RWPE2 (cell line): ENCODE results near the gene MAX.
A peak's percentile ranks its signal among the peaks of the same experiment; 100 is the strongest.

Experiments used
- ATAC-seq: fragments of 200-7000 bp; cut with Tn5 transposase; 3 replicates; pipeline ENCODE4 v1.9.1; 2021; ENCODE audit warnings: low read depth
- DNase-seq: peaks from one replicate; pipeline ENCODE4 v3.0.0-alpha.2; 2020; ENCODE audit warnings: low spot score
- H3K27ac ChIP-seq: fragments of 450-650 bp; 2 replicates; pipeline ENCODE4 v1.5.1; 2017; ENCODE audit warnings: mild to moderate bottlenecking; ENCODE audit not compliant: poor library complexity, severe bottlenecking
- H3K27me3 ChIP-seq: fragments of 250-450 bp; sonication (Bioruptor Pico); 2 replicates; pipeline ENCODE4 v1.5.1; 2021; ENCODE audit warnings: mild to moderate bottlenecking, moderate library complexity; ENCODE audit not compliant: insufficient read depth, poor library complexity, severe bottlenecking
- H3K36me3 ChIP-seq: fragments of 250-450 bp; sonication (Bioruptor Pico); 2 replicates; pipeline ENCODE4 v1.5.1; 2020; ENCODE audit warnings: low read depth, mild to moderate bottlenecking, moderate library complexity
- H3K4me1 ChIP-seq: fragments of 250-450 bp; sonication (Bioruptor Pico); 2 replicates; pipeline ENCODE4 v1.5.1; 2021; ENCODE audit warnings: mild to moderate bottlenecking, moderate library complexity; ENCODE audit not compliant: insufficient read depth, poor library complexity, severe bottlenecking
- H3K4me3 ChIP-seq: fragments of 250-450 bp; sonication (Bioruptor Pico); 2 replicates; pipeline ENCODE4 v1.5.1; 2021; ENCODE audit warnings: mild to moderate bottlenecking, moderate library complexity; ENCODE audit not compliant: severe bottlenecking
- H3K9me3 ChIP-seq: fragments of 250-450 bp; sonication (Bioruptor Pico); 2 replicates; pipeline ENCODE4 v1.5.1; 2021; ENCODE audit warnings: mild to moderate bottlenecking, moderate library complexity; ENCODE audit not compliant: severe bottlenecking
- CTCF ChIP-seq: fragments of 450-650 bp; IDR thresholded peaks from one replicate; pipeline ENCODE4 v1.5.1; 2017; ENCODE audit warnings: mild to moderate bottlenecking, moderate library complexity; ENCODE audit not compliant: poor library complexity, severe bottlenecking

The MAX gene

DNA sequence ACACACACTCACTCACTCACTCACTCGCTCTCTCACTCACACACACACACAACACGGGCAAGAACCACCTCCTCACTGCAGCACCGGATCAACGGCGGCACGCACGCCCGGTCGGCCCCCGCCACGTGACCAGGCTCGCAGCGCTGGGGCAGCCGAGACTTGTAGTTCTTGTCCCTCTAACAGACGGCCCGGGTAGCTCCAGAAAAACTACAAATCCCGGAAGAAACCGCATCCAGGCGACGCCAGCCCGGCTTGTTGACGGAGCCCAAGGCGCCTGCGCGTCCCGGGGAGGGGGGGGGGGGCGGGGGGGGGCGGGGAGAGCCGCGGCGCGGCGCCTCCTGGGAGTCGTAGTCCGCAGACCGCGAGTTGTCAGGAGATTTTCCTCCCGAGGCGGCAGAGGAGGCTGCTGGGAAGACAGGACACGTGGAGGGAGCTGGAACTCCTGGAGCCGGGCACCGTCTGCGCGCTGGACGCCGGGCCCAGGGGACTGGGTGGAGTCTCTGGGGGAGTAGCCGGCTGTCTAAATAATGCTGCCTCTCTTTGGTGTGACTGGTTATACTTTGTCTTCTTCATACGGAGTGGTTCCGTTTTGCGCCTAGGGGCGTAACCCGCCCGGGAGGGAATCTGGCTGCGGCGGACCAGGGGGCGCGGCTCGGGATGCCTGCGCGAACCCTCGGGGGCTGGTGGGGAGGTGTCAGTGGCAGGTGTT is at the start of gene MAX:
Gene MAX (minus strand): TSS at position 77 of the 709 bp plus-strand sequence. CDS start 178 bp downstream, outside the sequence.
- H3K4me1 ChIP-seq = peaks cover 18% of the 10 kb centered on the region
- peak; percentile 99 for DNase-seq
- no peaks in the 10 kb centered on the region for H3K9me3 ChIP-seq
- peak within 1 kb of the TSS; percentile 63 for H3K27ac ChIP-seq
- ATAC-seq = peak; percentile 91
- peak within 1 kb of the TSS; percentile 75 for H3K4me3 ChIP-seq
- peaks cover 37% of the 10 kb centered on the region for H3K36me3 ChIP-seq
- no peak for TF ChIP-seq CTCF
- H3K27me3 ChIP-seq = no peaks in the 10 kb centered on the region

DNA sequence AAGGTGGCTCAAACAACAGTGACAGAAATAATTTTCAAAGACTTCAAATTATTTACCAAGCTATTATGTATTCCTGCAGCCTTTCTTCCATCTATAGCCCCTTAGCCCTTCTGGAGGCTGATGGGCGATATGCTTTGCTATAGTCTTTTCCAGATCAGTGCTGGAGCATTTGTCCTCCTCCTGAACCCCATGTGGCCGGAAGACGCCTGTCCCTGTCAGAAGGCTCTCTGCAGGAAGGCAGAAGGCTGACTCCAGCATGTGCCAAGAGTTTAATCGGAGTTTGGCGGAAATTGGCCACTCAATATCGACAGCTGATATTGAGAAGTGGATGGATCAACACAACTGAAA is 49.3 kb upstream of the MAX start:
- no peak for DNase-seq
- TF ChIP-seq CTCF = no peak
- H3K27ac ChIP-seq = no peak overlapping the region
- no peak for ATAC-seq
- H3K4me1 ChIP-seq = no peaks in the 10 kb centered on the region
- no peaks in the 10 kb centered on the region for H3K36me3 ChIP-seq
- H3K9me3 ChIP-seq = no peaks in the 10 kb centered on the region
- H3K27me3 ChIP-seq = no peaks in the 10 kb centered on the region
- no peak overlapping the region for H3K4me3 ChIP-seq

DNA sequence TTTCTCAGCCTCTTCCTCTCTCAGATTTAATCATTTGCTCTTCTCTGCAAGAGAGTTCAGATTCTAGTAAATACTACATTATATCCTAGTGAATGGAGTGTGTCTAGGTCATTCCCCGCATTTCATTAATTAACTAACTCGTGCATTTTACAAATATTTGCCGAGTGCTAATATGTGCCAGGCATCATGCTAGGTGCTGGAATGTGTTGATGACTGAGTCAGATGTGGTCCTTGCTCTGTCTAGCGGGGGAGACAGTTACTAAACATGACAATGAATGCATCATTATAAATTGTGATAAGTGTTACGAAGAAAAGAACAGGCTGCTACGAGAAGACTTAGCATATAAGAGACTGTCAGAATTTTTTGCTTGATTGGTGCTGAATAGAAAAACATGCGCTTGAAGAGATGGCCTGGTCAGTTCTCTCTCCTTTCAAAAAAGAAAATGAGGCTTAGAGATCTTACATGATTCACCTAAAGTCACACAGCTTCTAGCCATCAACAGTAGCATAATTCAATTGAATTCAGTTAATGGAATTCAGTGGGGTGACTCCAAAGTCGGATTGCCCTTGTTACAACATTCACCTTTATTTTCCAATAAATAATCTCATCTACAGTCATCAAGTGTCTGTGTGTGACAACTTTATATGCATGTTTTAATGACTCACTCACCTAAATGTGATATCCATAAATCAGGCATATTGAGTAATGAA is 48.7 kb upstream of the MAX start:
- Histone ChIP-seq H3K27ac (no peak overlapping the region), H3K36me3 (no peaks in the 10 kb centered on the region), H3K27me3 (no peaks in the 10 kb centered on the region), H3K4me3 (no peak overlapping the region), H3K4me1 (no peaks in the 10 kb centered on the region), H3K9me3 (no peaks in the 10 kb centered on the region)
- DNase-seq (no peak), ATAC-seq (no peak)
- TF ChIP-seq CTCF = no peak

GRCh38 chr14:65149116-65149515 is 46.8 kb upstream of the MAX start:
- Histone ChIP-seq H3K4me1 (no peaks in the 10 kb centered on the region), H3K27me3 (no peaks in the 10 kb centered on the region), H3K4me3 (no peak overlapping the region), H3K9me3 (no peaks in the 10 kb centered on the region), H3K36me3 (no peaks in the 10 kb centered on the region), H3K27ac (no peak overlapping the region)
- no peak for TF ChIP-seq CTCF
- ATAC-seq = no peak
- DNase-seq = no peak

DNA sequence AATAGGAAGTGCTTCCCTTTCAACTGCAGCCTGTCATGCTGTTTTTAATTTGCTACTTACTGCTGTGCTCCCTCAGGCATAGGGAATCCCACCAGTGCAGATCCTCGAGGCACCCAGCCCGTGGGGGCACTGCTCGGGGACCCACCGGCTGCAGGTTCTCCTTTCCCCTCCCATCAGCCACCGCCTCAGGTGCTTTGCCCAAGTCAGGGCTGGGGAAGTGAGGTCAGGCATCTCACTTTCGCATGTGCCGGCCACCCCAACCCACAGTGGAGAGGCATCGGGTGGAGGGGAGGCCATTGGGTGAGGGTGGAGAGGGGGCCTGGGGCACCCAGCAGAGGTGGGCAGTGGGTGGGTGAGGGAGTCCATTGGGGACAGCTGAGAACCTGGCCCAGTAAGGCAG is 41.9 kb upstream of the MAX start:
- H3K4me1 ChIP-seq = no peaks in the 10 kb centered on the region
- no peaks in the 10 kb centered on the region for H3K36me3 ChIP-seq
- no peak for ATAC-seq
- DNase-seq = no peak
- no peak overlapping the region for H3K4me3 ChIP-seq
- H3K27ac ChIP-seq = no peak overlapping the region
- no peak for TF ChIP-seq CTCF
- H3K9me3 ChIP-seq = no peaks in the 10 kb centered on the region
- peaks cover 7% of the 10 kb centered on the region for H3K27me3 ChIP-seq
